HepG2 (cell line): Measurements from ENCODE around the gene TXN. TPM values are rescaled to one million over a fixed set of nuclear protein-coding genes. Genes with fewer than 3 reads are reported as not detected.

Experiments used
- GABPB1 ChIP-seq: IDR thresholded peaks from 2 replicates; pipeline ENCODE4 v1.6.1; 2016; ENCODE audit warnings: mild to moderate bottlenecking, missing genetic modification reagents, moderate library complexity, missing compliant biosample characterization
- GMEB2 ChIP-seq: IDR thresholded peaks from 2 replicates; pipeline ENCODE4 v1.6.1; 2016; ENCODE audit warnings: missing biosample characterization, missing genetic modification reagents, low read depth
- MTERF4 ChIP-seq: sonication (generic); formaldehyde crosslinking; IDR thresholded peaks from 2 replicates; pipeline ENCODE4 v1.8.0; 2023; ENCODE audit warnings: mild to moderate bottlenecking, missing genetic modification reagents
- POLR2G ChIP-seq: fragments of 200-400 bp; formaldehyde crosslinking; IDR thresholded peaks from 2 replicates; pipeline ENCODE4 v1.6.1; 2018; ENCODE audit warnings: mild to moderate bottlenecking, low read depth, low read length, moderate library complexity
- RERE ChIP-seq: IDR thresholded peaks from 2 replicates; pipeline ENCODE4 v1.6.1; 2016; ENCODE audit warnings: low read depth, missing genetic modification reagents, missing compliant biosample characterization
- REST ChIP-seq, 2 experiments: IDR thresholded peaks; 2 replicates each; pipeline ENCODE4 v1.6.1; 2011 to 2012; ENCODE audit warnings: low read length in 2 of 2, borderline replicate concordance in 1 of 2, low read depth in 1 of 2, mild to moderate bottlenecking in 1 of 2, moderate library complexity in 1 of 2
- RFXANK ChIP-seq: IDR thresholded peaks from 2 replicates; pipeline ENCODE4 v1.6.1; 2016
- SAP130 ChIP-seq: IDR thresholded peaks from 2 replicates; pipeline ENCODE4 v1.6.1; 2016; ENCODE audit warnings: low read depth
- SP4 ChIP-seq: sonication (generic); formaldehyde crosslinking; IDR thresholded peaks from 2 replicates; pipeline ENCODE4 v1.8.1; 2023; ENCODE audit warnings: mild to moderate bottlenecking, missing genetic modification reagents
- YEATS2 ChIP-seq: sonication (generic); formaldehyde crosslinking; IDR thresholded peaks from 2 replicates; pipeline ENCODE4 v1.4.0; 2020; ENCODE audit warnings: missing genetic modification reagents, borderline replicate concordance
- ZFP36L1 ChIP-seq: sonication (generic); formaldehyde crosslinking; IDR thresholded peaks from 2 replicates; pipeline ENCODE4 v1.8.0; 2022; ENCODE audit warnings: mild to moderate bottlenecking, missing genetic modification reagents, moderate library complexity
- ZNF160 ChIP-seq: sonication (generic); formaldehyde crosslinking; IDR thresholded peaks from 2 replicates; pipeline ENCODE4 v1.8.0; 2022; ENCODE audit warnings: mild to moderate bottlenecking, inconsistent platforms, missing genetic modification reagents
- ZNF383 ChIP-seq: sonication (generic); formaldehyde crosslinking; IDR thresholded peaks from 2 replicates; pipeline ENCODE4 v1.4.0; 2020; ENCODE audit warnings: missing genetic modification reagents, mild to moderate bottlenecking, borderline replicate concordance
- ZNF432 ChIP-seq: sonication (generic); formaldehyde crosslinking; IDR thresholded peaks from 2 replicates; pipeline ENCODE4 v1.5.0; 2020; ENCODE audit warnings: missing genetic modification reagents, mild to moderate bottlenecking, borderline replicate concordance
- ZNF512 ChIP-seq: sonication (generic); formaldehyde crosslinking; IDR thresholded peaks from 2 replicates; pipeline ENCODE4 v1.4.0; 2020; ENCODE audit warnings: mild to moderate bottlenecking, missing genetic modification reagents
- ZNF775 ChIP-seq: sonication (generic); formaldehyde crosslinking; IDR thresholded peaks from 2 replicates; pipeline ENCODE4 v1.4.0; 2020; ENCODE audit warnings: missing genetic modification reagents, mild to moderate bottlenecking, moderate library complexity, borderline replicate concordance
- polyA plus RNA-seq, 8 experiments: library from polyadenylated mRNA; depleted of rRNA in 3 of 8; stranded (reverse) in 7 of 8; unstranded in 1 of 8; fragments of >200 nt; fragmentation: Illumina TruSeq in 4 of 8; extraction: Trizol in 4 of 8; gene quantifications; 2 replicates each; pipeline versions ENCODE4 v1.2.1 to v1.2.3, GENCODE V29; 2011 to 2016; ENCODE audit warnings: low read depth in 4 of 8, missing spikeins in 1 of 8, mixed read lengths in 1 of 8; ENCODE audit not compliant: insufficient read depth in 1 of 8
- total RNA-seq, 5 experiments: library from RNA; depleted of rRNA; stranded (reverse); fragments of >200 nt; fragmentation: Illumina TruSeq; extraction: Trizol; gene quantifications; 2 replicates each; pipeline ENCODE4 v1.2.3, GENCODE V29; 2016; ENCODE audit warnings: low read depth in 1 of 5

The TXN gene
- total and polyA plus RNA-seq, 2 of the 13 experiments (the other 11 are each of a cell fraction or from before 2014, with no cell fraction given), result 364 to 470 TPM

- TF ChIP-seq REST (IDR thresholded peaks at IDR 0.05; ENCODE audit: borderline replicate concordance in 1 of 2, low read depth in 1 of 2, low read length in 2 of 2), result no peak
- TF ChIP-seq ZNF775 (CRISPR knock-in tag), result no peak
- TF ChIP-seq MTERF4 (CRISPR knock-in tag), result no peak
- no peak for TF ChIP-seq RFXANK (CRISPR knock-in tag)
- TF ChIP-seq GMEB2 (CRISPR knock-in tag), result no peak
- TF ChIP-seq SP4, result no peak
- no peak; the same call in 1 of the 2 replicates for TF ChIP-seq GABPB1 (CRISPR knock-in tag)
- no peak for TF ChIP-seq ZNF512
- TF ChIP-seq ZFP36L1 (CRISPR knock-in tag), result 0 out of 2 replicates have a peak, but pooled peaks have one; percentile 66
- TF ChIP-seq ZNF160, result no peak
- no peak for TF ChIP-seq ZNF432 (CRISPR knock-in tag)
- TF ChIP-seq RERE, result no peak
- TF ChIP-seq POLR2G, result no peak
- no peak for TF ChIP-seq ZNF383
- TF ChIP-seq SAP130 (CRISPR knock-in tag), result peak; percentile 17; the same call in 1 of the 2 replicates
- no peak for TF ChIP-seq YEATS2 (CRISPR knock-in tag)
Observed at GRCh38 chr9:110213413-110214044, 42.8 kb downstream of the TXN start (continued).
